Ascending aorta (tissue), 2 donors: Measurements from ENCODE around the gene AHNAK. TPM values are rescaled to one million over a fixed set of nuclear protein-coding genes. Genes with fewer than 3 reads are reported as not detected.
A peak's percentile ranks its signal among the peaks of the same experiment; 100 is the strongest.

ENCODE experiments used
- DNase-seq, 2 donors: peaks; one replicate each; pipeline ENCODE4 v3.0.0-alpha.2; 2019; ENCODE audit warnings: low spot score in 2 of 2
- H3K27ac ChIP-seq, 2 donors: fragments of 200-600 bp; sonication (generic); one replicate each; pipeline ENCODE4 v1.5.1; 2016 to 2017; ENCODE audit warnings: mild to moderate bottlenecking in 1 of 2
- H3K27me3 ChIP-seq: fragments of 200-600 bp; sonication (generic); one replicate; pipeline ENCODE4 v1.5.1; 2017
- H3K36me3 ChIP-seq, 2 donors: fragments of 200-600 bp; sonication (generic); one replicate each; pipeline ENCODE4 v1.5.1; 2016
- H3K4me1 ChIP-seq, 2 donors: fragments of 200-600 bp; sonication (generic); one replicate each; pipeline ENCODE4 v1.5.1; 2016 to 2017; ENCODE audit warnings: mild to moderate bottlenecking in 1 of 2
- H3K4me3 ChIP-seq, 2 donors: fragments of 200-600 bp; sonication (generic); one replicate each; pipeline ENCODE4 v1.5.1; 2016 to 2017; ENCODE audit warnings: mild to moderate bottlenecking in 1 of 2
- H3K9me3 ChIP-seq, 2 donors: fragments of 200-600 bp; sonication (generic); one replicate each; pipeline ENCODE4 v1.5.1; 2016
- CTCF ChIP-seq, 3 experiments: fragments of 200-600 bp in 2 of 3; fragments of 450-650 bp in 1 of 3; sonication (generic) in 2 of 3; IDR thresholded peaks; one replicate each; pipeline ENCODE4 v1.5.1; 2016 to 2019; ENCODE audit warnings: antibody characterized with exemption in 3 of 3, mild to moderate bottlenecking in 1 of 3, moderate library complexity in 1 of 3
- intact Hi-C: fragments of 100-400 bp; cut with DNase I; formaldehyde crosslinking; loops from one replicate; pipeline ENCODE4 v1.15.1; 2023
- total RNA-seq: library from RNA; depleted of rRNA; stranded (reverse); fragments of >200 nt; gene quantifications from one replicate; pipeline ENCODE4 v1.1.0, GENCODE V29; 2016

Gene AHNAK
- total RNA-seq, 1 donor from 2014 or later, result 718 TPM

GRCh38 chr11:62559204-62559603 lies 12.6 kb upstream of the AHNAK start:
- H3K27ac ChIP-seq, result peak overlapping the region in 1 of 2 donors; percentile 79

DNA sequence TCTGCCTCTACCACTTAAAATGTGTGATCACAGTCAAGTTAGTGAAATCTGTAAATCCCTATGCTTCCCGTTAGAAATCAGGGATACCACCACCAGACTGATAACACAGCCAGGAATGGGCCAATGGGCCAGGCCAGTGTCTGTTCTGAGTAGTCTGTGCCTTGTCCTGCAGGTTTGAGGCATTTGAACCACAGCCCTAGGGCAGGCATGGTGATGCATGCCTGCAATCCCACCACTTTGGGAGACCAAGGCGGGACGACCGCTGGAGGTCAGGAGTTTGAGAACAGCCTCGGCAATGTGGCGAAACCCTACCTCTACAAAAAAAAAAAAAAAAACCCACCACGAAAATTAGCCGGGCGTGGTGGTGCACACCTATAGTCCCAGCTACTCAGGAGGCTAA lies 12.1 kb upstream of the AHNAK start:
- Histone ChIP-seq H3K4me1 (peaks cover 30 to 48% of the 10 kb centered on the region in 2 donors), H3K27ac (peak overlapping the region in 1 of 2 donors; percentile 94), H3K9me3 (no peaks in the 10 kb centered on the region), H3K27me3 (no peaks in the 10 kb centered on the region), H3K36me3 (peaks cover 31 to 34% of the 10 kb centered on the region in 2 donors), H3K4me3 (no peak overlapping the region)
- intact Hi-C loops, result no loop called here
- TF ChIP-seq CTCF (IDR thresholded peaks at IDR 0.05), result no peak
- no peak for DNase-seq

More at GRCh38 chr11:62559204-62559603, 12.6 kb upstream of the AHNAK start:
- Histone ChIP-seq H3K9me3 (no peaks in the 10 kb centered on the region), H3K36me3 (peaks cover 34 to 38% of the 10 kb centered on the region in 2 donors), H3K27me3 (no peaks in the 10 kb centered on the region), H3K4me1 (peaks cover 28 to 43% of the 10 kb centered on the region in 2 donors), H3K4me3 (no peak overlapping the region)
- DNase-seq, result no peak
- TF ChIP-seq CTCF (IDR thresholded peaks at IDR 0.05), result no peak
- intact Hi-C loops, result no loop called here

GRCh38 chr11:62556875-62557631 lies 10.4 kb upstream of the AHNAK start:
- Histone ChIP-seq H3K27ac (peak overlapping the region; percentile 94 to 96), H3K4me3 (peak overlapping the region in 1 of 2 donors; percentile 42), H3K27me3 (no peaks in the 10 kb centered on the region), H3K9me3 (no peaks in the 10 kb centered on the region), H3K36me3 (peaks cover 16 to 20% of the 10 kb centered on the region in 2 donors), H3K4me1 (peaks cover 38 to 62% of the 10 kb centered on the region in 2 donors)
- DNase-seq, result no peak
- TF ChIP-seq CTCF (IDR thresholded peaks at IDR 0.05), result no peak
- intact Hi-C loops, result loop anchor here (1.0 kb wide), 1 partner anchor 11 kb away; the partner anchor contains the start of gene AHNAK

GRCh38 chr11:62556108-62556874 lies 9.7 kb upstream of the AHNAK start:
- peaks cover 43 to 69% of the 10 kb centered on the region in 2 donors for H3K4me1 ChIP-seq
- peak overlapping the region; percentile 94 to 96 for H3K27ac ChIP-seq
- peaks cover 15 to 20% of the 10 kb centered on the region in 2 donors for H3K36me3 ChIP-seq
- H3K9me3 ChIP-seq, result no peaks in the 10 kb centered on the region
- peak overlapping the region; percentile 36 to 42 for H3K4me3 ChIP-seq
- peak; percentile 85 to 97 for DNase-seq
- no peaks in the 10 kb centered on the region for H3K27me3 ChIP-seq
- intact Hi-C loops, result loop anchor here (1.0 kb wide), 1 partner anchor 10 kb away; the partner anchor contains the start of gene AHNAK
- TF ChIP-seq CTCF (IDR thresholded peaks at IDR 0.05), result no peak

- Histone ChIP-seq H3K9me3 (no peaks in the 10 kb centered on the region), H3K4me3 (peak overlapping the region; percentile 36 to 42), H3K27ac (peak overlapping the region; percentile 94 to 96), H3K36me3 (peaks cover 15 to 17% of the 10 kb centered on the region in 2 donors), H3K4me1 (peaks cover 39 to 71% of the 10 kb centered on the region in 2 donors), H3K27me3 (no peaks in the 10 kb centered on the region)
- TF ChIP-seq CTCF (IDR thresholded peaks at IDR 0.05), result no peak
- intact Hi-C loops, result loop anchor here (1.0 kb wide), 1 partner anchor 9 kb away; the partner anchor contains the start of gene AHNAK
- no peak for DNase-seq
Observed at GRCh38 chr11:62555464-62556107, 9.0 kb upstream of the AHNAK start.
